Measurements from ENCODE around the gene CD93.

CD93 gene

DNA sequence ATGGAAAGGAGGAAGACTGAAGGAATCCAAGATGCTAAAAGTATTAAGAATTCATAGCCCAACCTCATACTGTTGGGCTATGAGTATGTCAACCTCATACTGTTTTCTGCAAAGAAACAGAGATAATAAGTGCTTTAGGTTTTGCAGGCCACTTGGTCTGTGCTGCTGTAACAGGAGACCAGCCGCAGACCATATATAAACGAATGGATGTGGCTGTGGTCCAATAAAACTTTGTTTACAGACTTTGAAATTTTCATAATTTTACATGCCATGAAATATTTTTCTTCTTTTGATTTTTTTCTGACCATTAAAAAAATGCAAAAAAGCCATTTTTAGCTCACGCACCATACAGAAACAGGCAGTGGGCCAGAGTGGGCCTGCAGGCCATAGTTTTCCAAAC is 23.0 kb downstream of the CD93 start:
- H3K36me3 ChIP-seq (ENCODE audit: control insufficient read depth, insufficient read depth, low read length, severe bottlenecking), result no peaks in the 10 kb centered on the region
- H3K9ac ChIP-seq (ENCODE audit: low read length), result no peak overlapping the region
- H3K27me3 ChIP-seq (replicated peaks; ENCODE audit: control insufficient read depth, insufficient read depth, low read length), result no peaks in the 10 kb centered on the region
- no peak for DNase-seq (ENCODE audit: low read depth)
- H3K4me3 ChIP-seq (ENCODE audit: low read length), result no peak overlapping the region
- H3K9me3 ChIP-seq (ENCODE audit: control insufficient read depth, low read length), result no peaks in the 10 kb centered on the region
- peaks cover 30% of the 10 kb centered on the region for H3K4me1 ChIP-seq (ENCODE audit: control insufficient read depth, insufficient read depth, low read length)

GRCh38 chr20:23062632-23063031 is 23.5 kb downstream of the CD93 start:
- no peak overlapping the region for H3K9ac ChIP-seq (ENCODE audit: low read length)
- H3K27me3 ChIP-seq (replicated peaks; ENCODE audit: control insufficient read depth, insufficient read depth, low read length), result no peaks in the 10 kb centered on the region
- H3K36me3 ChIP-seq (ENCODE audit: control insufficient read depth, insufficient read depth, low read length, severe bottlenecking), result no peaks in the 10 kb centered on the region
- H3K4me1 ChIP-seq (ENCODE audit: control insufficient read depth, insufficient read depth, low read length), result peaks cover 30% of the 10 kb centered on the region
- H3K9me3 ChIP-seq (ENCODE audit: control insufficient read depth, low read length), result no peaks in the 10 kb centered on the region
- no peak for DNase-seq (ENCODE audit: low read depth)
- H3K4me3 ChIP-seq (ENCODE audit: low read length), result no peak overlapping the region

- Histone ChIP-seq H3K36me3 (ENCODE audit: control insufficient read depth, insufficient read depth, low read length, severe bottlenecking) (no peaks in the 10 kb centered on the region), H3K4me1 (ENCODE audit: control insufficient read depth, insufficient read depth, low read length) (peaks cover 30% of the 10 kb centered on the region), H3K27me3 (replicated peaks; ENCODE audit: control insufficient read depth, insufficient read depth, low read length) (no peaks in the 10 kb centered on the region), H3K4me3 (ENCODE audit: low read length) (peak overlapping the region; percentile 49), H3K9ac (ENCODE audit: low read length) (peak overlapping the region; percentile 47), H3K9me3 (ENCODE audit: control insufficient read depth, low read length) (peaks cover under 1% of the 10 kb centered on the region)
- DNase-seq (ENCODE audit: low read depth), result peak; percentile 82
Observed at GRCh38 chr20:23061734-23062561, 24.2 kb downstream of the CD93 start.

DNA sequence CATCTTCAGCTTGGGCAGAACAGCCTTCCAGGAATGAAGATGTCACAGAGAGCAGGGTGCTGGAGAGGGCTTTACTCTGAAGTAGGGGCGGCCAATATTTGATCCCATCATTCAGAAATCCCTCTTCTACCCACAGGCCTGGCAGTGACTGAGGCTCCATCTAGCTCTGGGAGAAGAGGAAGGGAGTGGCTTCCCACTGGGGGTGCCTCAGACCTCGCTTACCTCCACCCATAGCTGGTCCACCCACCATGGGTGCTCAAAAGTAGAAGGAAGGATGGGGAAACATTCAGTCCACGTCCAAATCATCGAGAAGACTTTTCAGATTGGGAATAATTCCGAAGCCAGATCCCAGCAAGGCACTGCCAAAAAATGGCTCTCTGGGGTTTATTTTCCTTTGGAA is 24.9 kb downstream of the CD93 start:
- Histone ChIP-seq H3K36me3 (ENCODE audit: control insufficient read depth, insufficient read depth, low read length, severe bottlenecking) (no peaks in the 10 kb centered on the region), H3K27me3 (replicated peaks; ENCODE audit: control insufficient read depth, insufficient read depth, low read length) (no peaks in the 10 kb centered on the region), H3K4me3 (ENCODE audit: low read length) (peak overlapping the region; percentile 49), H3K9me3 (ENCODE audit: control insufficient read depth, low read length) (peaks cover 6% of the 10 kb centered on the region), H3K9ac (ENCODE audit: low read length) (peak overlapping the region; percentile 47), H3K4me1 (ENCODE audit: control insufficient read depth, insufficient read depth, low read length) (peaks cover 30% of the 10 kb centered on the region)
- DNase-seq (ENCODE audit: low read depth), result no peak

DNA sequence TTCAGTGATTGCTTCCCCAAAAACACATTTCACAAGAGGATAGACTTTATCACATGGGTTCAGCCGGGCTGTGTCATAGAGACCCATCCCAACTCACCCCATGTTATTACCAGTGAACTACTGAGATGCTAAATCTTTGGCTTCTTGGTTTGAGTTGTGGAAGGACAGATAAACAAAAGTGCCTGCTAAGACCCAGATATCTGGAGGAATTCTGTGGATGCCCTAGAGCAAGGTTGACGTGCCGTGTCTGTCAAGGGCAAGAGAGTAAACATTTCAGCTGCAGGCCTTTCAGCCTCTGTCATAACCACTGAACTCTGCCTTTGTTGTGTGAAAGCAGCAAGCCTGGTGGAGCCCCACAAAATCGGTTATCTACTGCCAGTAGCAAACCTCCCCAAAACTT is 25.5 kb downstream of the CD93 start:
- Histone ChIP-seq H3K4me1 (ENCODE audit: control insufficient read depth, insufficient read depth, low read length) (peaks cover 30% of the 10 kb centered on the region), H3K4me3 (ENCODE audit: low read length) (no peak overlapping the region)
- DNase-seq (ENCODE audit: low read depth), result no peak

GRCh38 chr20:23059846-23060245 is 26.3 kb downstream of the CD93 start:
- no peaks in the 10 kb centered on the region for H3K27me3 ChIP-seq (replicated peaks; ENCODE audit: control insufficient read depth, insufficient read depth, low read length)
- peaks cover 6% of the 10 kb centered on the region for H3K9me3 ChIP-seq (ENCODE audit: control insufficient read depth, low read length)
- no peaks in the 10 kb centered on the region for H3K36me3 ChIP-seq (ENCODE audit: control insufficient read depth, insufficient read depth, low read length, severe bottlenecking)
- DNase-seq (ENCODE audit: low read depth), result peak; percentile 3
- no peak overlapping the region for H3K9ac ChIP-seq (ENCODE audit: low read length)
- H3K4me1 ChIP-seq (ENCODE audit: control insufficient read depth, insufficient read depth, low read length), result peaks cover 30% of the 10 kb centered on the region
- H3K4me3 ChIP-seq (ENCODE audit: low read length), result no peak overlapping the region

More for the DNA sequence above, 25.5 kb downstream of the CD93 start:
- Histone ChIP-seq H3K9me3 (ENCODE audit: control insufficient read depth, low read length) (peaks cover 6% of the 10 kb centered on the region), H3K9ac (ENCODE audit: low read length) (no peak overlapping the region), H3K36me3 (ENCODE audit: control insufficient read depth, insufficient read depth, low read length, severe bottlenecking) (no peaks in the 10 kb centered on the region), H3K27me3 (replicated peaks; ENCODE audit: control insufficient read depth, insufficient read depth, low read length) (no peaks in the 10 kb centered on the region)

- H3K4me1 ChIP-seq (ENCODE audit: control insufficient read depth, insufficient read depth, low read length), result peaks cover 30% of the 10 kb centered on the region
- DNase-seq (ENCODE audit: low read depth), result no peak
- H3K27me3 ChIP-seq (replicated peaks; ENCODE audit: control insufficient read depth, insufficient read depth, low read length), result no peaks in the 10 kb centered on the region
- no peak overlapping the region for H3K4me3 ChIP-seq (ENCODE audit: low read length)
- H3K9ac ChIP-seq (ENCODE audit: low read length), result no peak overlapping the region
- peaks cover 6% of the 10 kb centered on the region for H3K9me3 ChIP-seq (ENCODE audit: control insufficient read depth, low read length)
- no peaks in the 10 kb centered on the region for H3K36me3 ChIP-seq (ENCODE audit: control insufficient read depth, insufficient read depth, low read length, severe bottlenecking)
Observed at GRCh38 chr20:23059001-23059400, 27.1 kb downstream of the CD93 start.

DNA sequence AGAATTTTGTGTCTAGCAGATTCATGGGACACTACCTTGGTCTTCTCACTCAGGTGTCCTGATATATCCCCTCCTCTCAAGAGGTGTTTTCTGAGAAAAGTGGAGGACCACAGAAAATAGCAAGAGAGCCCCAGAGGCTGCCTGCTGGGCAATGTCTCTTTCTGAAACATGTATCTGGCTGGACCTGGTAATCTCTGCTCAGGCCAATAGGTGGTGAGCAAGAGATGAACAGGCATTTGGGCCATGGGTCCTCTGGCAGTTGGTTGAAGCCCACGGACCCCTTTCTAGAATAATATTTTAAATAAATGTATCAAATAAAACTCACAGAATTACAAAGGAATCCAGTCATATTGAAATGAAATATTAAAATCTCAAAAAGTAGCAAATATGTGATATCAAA is 27.9 kb downstream of the CD93 start:
- DNase-seq (ENCODE audit: low read depth), result no peak
- Histone ChIP-seq H3K9me3 (ENCODE audit: control insufficient read depth, low read length) (peaks cover 6% of the 10 kb centered on the region), H3K4me1 (ENCODE audit: control insufficient read depth, insufficient read depth, low read length) (peaks cover 30% of the 10 kb centered on the region), H3K9ac (ENCODE audit: low read length) (no peak overlapping the region), H3K36me3 (ENCODE audit: control insufficient read depth, insufficient read depth, low read length, severe bottlenecking) (no peaks in the 10 kb centered on the region), H3K27me3 (replicated peaks; ENCODE audit: control insufficient read depth, insufficient read depth, low read length) (no peaks in the 10 kb centered on the region), H3K4me3 (ENCODE audit: low read length) (no peak overlapping the region)

- DNase-seq (ENCODE audit: low read depth), result no peak
- H3K9ac ChIP-seq (ENCODE audit: low read length), result no peak overlapping the region
- peaks cover 6% of the 10 kb centered on the region for H3K9me3 ChIP-seq (ENCODE audit: control insufficient read depth, low read length)
- H3K4me1 ChIP-seq (ENCODE audit: control insufficient read depth, insufficient read depth, low read length), result peaks cover 31% of the 10 kb centered on the region
- no peaks in the 10 kb centered on the region for H3K27me3 ChIP-seq (replicated peaks; ENCODE audit: control insufficient read depth, insufficient read depth, low read length)
- H3K4me3 ChIP-seq (ENCODE audit: low read length), result no peak overlapping the region
- H3K36me3 ChIP-seq (ENCODE audit: control insufficient read depth, insufficient read depth, low read length, severe bottlenecking), result no peaks in the 10 kb centered on the region
Observed at GRCh38 chr20:23052904-23053303, 33.2 kb downstream of the CD93 start.

DNA sequence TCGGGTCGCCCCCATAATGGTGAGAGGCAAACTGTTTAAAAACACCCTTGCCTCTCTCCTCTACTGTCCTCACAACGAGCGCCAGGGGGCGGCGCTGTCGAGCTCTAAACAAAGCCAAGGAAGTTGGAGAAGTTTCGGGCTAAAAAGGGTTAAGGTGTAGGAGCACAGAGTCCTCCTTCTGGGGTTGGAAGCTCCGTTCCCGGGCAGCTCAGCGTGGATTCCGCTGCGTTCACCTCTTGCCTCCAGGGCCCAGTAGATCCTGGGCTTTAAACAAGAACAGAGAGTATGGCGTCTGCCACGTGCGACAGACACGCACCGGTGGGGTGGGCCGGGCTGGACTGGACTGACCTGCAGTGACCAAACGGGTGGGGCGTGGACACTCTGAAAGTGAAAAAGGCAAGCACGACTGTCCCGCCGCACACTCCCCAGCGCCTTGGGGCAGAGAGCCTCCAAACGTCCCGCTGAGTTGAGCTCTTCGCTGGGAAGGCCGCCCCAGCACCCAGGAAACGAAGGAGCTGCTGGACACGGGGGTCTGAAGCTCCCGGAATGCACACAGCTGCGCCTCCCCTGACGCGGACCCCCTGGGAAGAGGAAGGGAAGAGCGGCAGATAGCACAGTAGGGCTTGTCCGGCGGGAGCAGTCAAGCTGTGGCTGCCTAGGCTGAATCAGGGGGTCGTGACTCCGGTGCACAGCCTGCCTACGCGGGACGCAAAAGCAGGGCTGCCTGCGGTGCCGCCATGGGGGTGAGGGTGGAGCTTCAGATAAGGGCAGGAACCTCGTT is 35.1 kb downstream of the CD93 start:
- H3K27me3 ChIP-seq (replicated peaks; ENCODE audit: control insufficient read depth, insufficient read depth, low read length), result no peaks in the 10 kb centered on the region
- peaks cover 49% of the 10 kb centered on the region for H3K4me1 ChIP-seq (ENCODE audit: control insufficient read depth, insufficient read depth, low read length)
- H3K4me3 ChIP-seq (ENCODE audit: low read length), result peak overlapping the region; percentile 80
- DNase-seq (ENCODE audit: low read depth), result peak; percentile 88
- H3K36me3 ChIP-seq (ENCODE audit: control insufficient read depth, insufficient read depth, low read length, severe bottlenecking), result no peaks in the 10 kb centered on the region
- H3K9me3 ChIP-seq (ENCODE audit: control insufficient read depth, low read length), result no peaks in the 10 kb centered on the region
- H3K9ac ChIP-seq (ENCODE audit: low read length), result peak overlapping the region; percentile 79

GRCh38 chr20:23050076-23050838 is 35.9 kb downstream of the CD93 start:
- no peaks in the 10 kb centered on the region for H3K27me3 ChIP-seq (replicated peaks; ENCODE audit: control insufficient read depth, insufficient read depth, low read length)
- H3K9me3 ChIP-seq (ENCODE audit: control insufficient read depth, low read length), result no peaks in the 10 kb centered on the region
- H3K9ac ChIP-seq (ENCODE audit: low read length), result peak overlapping the region; percentile 79
- H3K4me3 ChIP-seq (ENCODE audit: low read length), result peak overlapping the region; percentile 80
- H3K4me1 ChIP-seq (ENCODE audit: control insufficient read depth, insufficient read depth, low read length), result peaks cover 52% of the 10 kb centered on the region
- H3K36me3 ChIP-seq (ENCODE audit: control insufficient read depth, insufficient read depth, low read length, severe bottlenecking), result no peaks in the 10 kb centered on the region
- peak; percentile 57 for DNase-seq (ENCODE audit: low read depth)
